Fibroblast of lung (primary cell): Measurements from ENCODE around the gene GGTLC2. TPM values are rescaled to one million over a fixed set of nuclear protein-coding genes. Genes with fewer than 3 reads are reported as not detected.

Source experiments
- DNase-seq, 2 donors: peaks; one replicate each; pipeline versions ENCODE4 v3.0.0 to v3.0.0-alpha.2; 2010; ENCODE audit warnings: low read depth in 2 of 2
- H2AFZ ChIP-seq: 2 replicates; pipeline ENCODE4 v1.5.1; 2012; ENCODE audit warnings: low read length, control low read depth, inconsistent platforms
- H3K27ac ChIP-seq: 2 replicates; pipeline ENCODE4 v1.5.1; 2011; ENCODE audit warnings: low read length, control low read depth; ENCODE audit not compliant: insufficient read depth
- H3K27me3 ChIP-seq: 2 replicates; pipeline ENCODE4 v1.5.1; 2011; ENCODE audit warnings: mild to moderate bottlenecking, low read length; ENCODE audit not compliant: control insufficient read depth, insufficient read depth
- H3K36me3 ChIP-seq: 2 replicates; pipeline ENCODE4 v1.5.1; 2011; ENCODE audit warnings: low read length; ENCODE audit not compliant: control insufficient read depth, insufficient read depth
- H3K4me1 ChIP-seq: 2 replicates; pipeline ENCODE4 v1.5.1; 2011; ENCODE audit warnings: low read length; ENCODE audit not compliant: control insufficient read depth, insufficient read depth; ENCODE audit errors: extremely low read depth
- H3K4me2 ChIP-seq: 2 replicates; pipeline ENCODE4 v1.5.1; 2011; ENCODE audit warnings: low read length, control low read depth; ENCODE audit not compliant: insufficient read depth; ENCODE audit errors: extremely low read depth
- H3K4me3 ChIP-seq, 4 experiments: fragments of 200-600 bp in 1 of 4; sonication (generic) in 1 of 4; replicated peaks in 1 of 4; 2 replicates each; pipeline ENCODE4 v1.5.1; 2011 to 2016; ENCODE audit warnings: low read length in 4 of 4, low read depth in 3 of 4, mild to moderate bottlenecking in 3 of 4, control low read depth in 2 of 4, inconsistent platforms in 1 of 4, mixed read lengths in 1 of 4; ENCODE audit not compliant: insufficient read depth in 1 of 4; ENCODE audit errors: control extremely low read depth in 1 of 4
- H3K79me2 ChIP-seq: 2 replicates; pipeline ENCODE4 v1.5.1; 2012; ENCODE audit warnings: mild to moderate bottlenecking, low read length, inconsistent platforms; ENCODE audit not compliant: control insufficient read depth, insufficient read depth
- H3K9ac ChIP-seq: 2 replicates; pipeline ENCODE4 v1.5.1; 2011; ENCODE audit warnings: mild to moderate bottlenecking, low read length, control low read depth; ENCODE audit not compliant: insufficient read depth
- H3K9me3 ChIP-seq: 2 replicates; pipeline ENCODE4 v1.5.1; 2012; ENCODE audit warnings: low read depth, low read length; ENCODE audit not compliant: control insufficient read depth, insufficient read depth
- H4K20me1 ChIP-seq: 2 replicates; pipeline ENCODE4 v1.5.1; 2011; ENCODE audit warnings: low read length; ENCODE audit not compliant: control insufficient read depth, insufficient read depth; ENCODE audit errors: extremely low read depth
- EZH2 ChIP-seq: IDR thresholded peaks from 2 replicates; pipeline ENCODE4 v1.5.1; 2012; ENCODE audit warnings: low read length, control low read depth, mild to moderate bottlenecking; ENCODE audit errors: missing control alignments
- polyA plus RNA-seq, 2 donors: library from polyadenylated mRNA; depleted of rRNA in 1 of 2; stranded (reverse) in 1 of 2; unstranded in 1 of 2; fragments of >200 nt; gene quantifications; 2 replicates each; pipeline ENCODE4 v1.2.1, GENCODE V29; 2011 to 2012; ENCODE audit warnings: missing spikeins in 1 of 2
- total RNA-seq: library from RNA; depleted of rRNA; stranded (reverse); fragments of >200 nt; gene quantifications from 2 replicates; pipeline ENCODE4 v1.2.1, GENCODE V29; 2014
- TF ChIP-seq, protein P1 (sequence below), 2 donors: IDR thresholded peaks in 1 of 2; conservative IDR thresholded peaks in 1 of 2; 1 replicate in 1 of 2; 2 replicates in 1 of 2; pipeline ENCODE4 v1.5.1; 2011 to 2012; ENCODE audit warnings: low read length in 2 of 2, control low read depth in 1 of 2, inconsistent platforms in 1 of 2, low read depth in 1 of 2, mild to moderate bottlenecking in 1 of 2

The GGTLC2 gene
- total and polyA plus RNA-seq, 2 donors (not counting 1 experiment from before 2014, with no cell fraction given), result not detected

DNA sequence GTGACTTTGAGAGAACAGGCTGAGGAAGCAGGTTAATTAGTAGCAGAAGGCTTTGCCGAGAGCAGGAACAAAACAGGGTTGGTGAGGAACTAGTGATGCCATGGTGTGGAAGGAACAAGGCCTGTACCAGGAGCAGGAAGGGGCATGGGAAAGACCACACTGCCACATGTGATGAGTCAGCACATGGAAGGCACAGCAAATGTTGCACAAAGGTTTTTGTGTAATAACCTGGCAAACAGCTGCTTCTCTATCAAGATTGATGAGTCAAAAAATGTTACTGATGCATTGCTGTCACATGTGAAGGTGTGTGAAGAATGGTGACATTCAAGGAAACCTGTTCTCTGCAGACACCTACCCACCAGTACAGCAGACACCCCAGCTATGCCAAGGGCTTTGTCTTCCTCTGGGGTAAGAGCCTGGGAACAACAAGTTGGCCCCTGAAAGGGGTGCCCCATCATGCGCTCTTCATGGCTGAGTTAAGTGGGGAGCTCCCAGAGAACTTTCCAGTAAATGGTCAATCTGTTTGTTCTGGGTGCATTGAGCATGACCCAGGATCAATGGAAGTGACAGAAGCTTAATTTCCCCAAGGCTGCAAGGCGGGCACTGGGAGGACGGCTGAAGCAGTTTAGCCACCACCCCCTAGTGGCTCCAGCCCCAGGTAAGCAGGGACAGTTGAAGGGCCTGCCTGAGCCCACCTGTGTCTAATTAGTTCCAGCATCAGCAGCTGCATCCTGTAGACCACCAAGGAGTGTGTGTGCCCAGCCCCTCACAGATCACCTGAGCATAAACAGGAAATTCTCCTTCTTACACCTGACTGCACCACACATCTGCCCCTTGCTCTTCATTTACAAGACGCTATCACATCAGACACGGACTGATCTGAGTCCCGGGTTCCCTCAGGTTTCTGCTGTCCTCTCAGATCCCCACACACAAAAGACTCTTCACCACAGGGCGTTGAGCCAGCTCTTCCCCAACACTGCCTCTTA is 47.6 kb downstream of the GGTLC2 start:
- H4K20me1 ChIP-seq, result no peaks in the 10 kb centered on the region
- no peak overlapping the region for H3K9ac ChIP-seq
- H3K4me3 ChIP-seq, result no peak overlapping the region
- H3K9me3 ChIP-seq, result no peaks in the 10 kb centered on the region
- H3K79me2 ChIP-seq, result no peaks in the 10 kb centered on the region
- no peak for TF ChIP-seq EZH2
- TF ChIP-seq, protein P1, sequence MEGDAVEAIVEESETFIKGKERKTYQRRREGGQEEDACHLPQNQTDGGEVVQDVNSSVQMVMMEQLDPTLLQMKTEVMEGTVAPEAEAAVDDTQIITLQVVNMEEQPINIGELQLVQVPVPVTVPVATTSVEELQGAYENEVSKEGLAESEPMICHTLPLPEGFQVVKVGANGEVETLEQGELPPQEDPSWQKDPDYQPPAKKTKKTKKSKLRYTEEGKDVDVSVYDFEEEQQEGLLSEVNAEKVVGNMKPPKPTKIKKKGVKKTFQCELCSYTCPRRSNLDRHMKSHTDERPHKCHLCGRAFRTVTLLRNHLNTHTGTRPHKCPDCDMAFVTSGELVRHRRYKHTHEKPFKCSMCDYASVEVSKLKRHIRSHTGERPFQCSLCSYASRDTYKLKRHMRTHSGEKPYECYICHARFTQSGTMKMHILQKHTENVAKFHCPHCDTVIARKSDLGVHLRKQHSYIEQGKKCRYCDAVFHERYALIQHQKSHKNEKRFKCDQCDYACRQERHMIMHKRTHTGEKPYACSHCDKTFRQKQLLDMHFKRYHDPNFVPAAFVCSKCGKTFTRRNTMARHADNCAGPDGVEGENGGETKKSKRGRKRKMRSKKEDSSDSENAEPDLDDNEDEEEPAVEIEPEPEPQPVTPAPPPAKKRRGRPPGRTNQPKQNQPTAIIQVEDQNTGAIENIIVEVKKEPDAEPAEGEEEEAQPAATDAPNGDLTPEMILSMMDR (conservative IDR thresholded peaks at IDR 0.05 in 1 of 2, IDR thresholded peaks at IDR 0.05 in 1 of 2; ENCODE audit: low read depth in 1 of 2, low read length in 2 of 2), result no peak
- H3K4me1 ChIP-seq, result no peaks in the 10 kb centered on the region
- H2AFZ ChIP-seq, result no peak overlapping the region
- H3K27ac ChIP-seq, result no peak overlapping the region
- no peaks in the 10 kb centered on the region for H3K36me3 ChIP-seq
- no peak overlapping the region for H3K4me2 ChIP-seq
- H3K27me3 ChIP-seq, result no peaks in the 10 kb centered on the region
- peak in 1 of 2 donors; percentile 33 for DNase-seq

DNA sequence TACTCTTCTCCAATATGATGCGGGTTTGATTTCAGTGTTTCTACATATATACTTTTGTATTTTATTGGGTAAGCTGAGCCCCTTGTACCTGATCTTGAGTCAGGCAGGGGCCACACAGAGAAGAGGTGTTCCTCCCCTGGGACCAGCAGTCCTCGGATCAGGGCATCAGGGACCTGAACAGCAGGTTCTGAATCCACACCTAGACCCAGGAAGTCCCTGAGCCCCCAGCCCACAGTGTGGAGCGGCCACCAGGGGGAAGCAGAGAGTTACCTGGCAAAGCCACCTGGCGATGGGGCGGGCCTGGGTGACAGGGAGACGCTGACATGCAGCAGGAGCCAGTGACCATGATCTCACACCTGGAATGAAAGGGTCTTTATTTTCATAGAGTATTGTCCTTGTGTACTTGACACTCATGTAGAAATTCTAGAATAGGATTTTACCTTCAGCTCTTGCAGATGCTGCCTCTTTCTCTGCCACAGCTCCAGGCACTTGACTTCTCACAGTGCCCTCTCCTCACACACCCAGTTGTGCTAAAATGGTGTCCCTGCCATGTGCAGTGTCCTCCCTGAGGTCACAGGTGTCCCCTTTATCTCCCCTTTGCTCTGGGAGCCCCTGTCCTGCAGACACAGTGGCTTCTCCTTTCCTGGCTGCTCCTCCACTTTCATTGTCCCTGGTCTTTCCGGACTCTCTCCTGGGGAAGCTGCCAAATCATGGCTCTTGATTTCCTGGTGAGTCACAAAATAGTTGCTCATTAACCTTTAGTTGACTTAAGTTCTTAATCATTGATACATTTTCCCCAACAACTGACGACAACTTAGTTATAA is 48.5 kb downstream of the GGTLC2 start:
- no peak overlapping the region for H3K9ac ChIP-seq
- H3K79me2 ChIP-seq, result no peaks in the 10 kb centered on the region
- H3K36me3 ChIP-seq, result no peaks in the 10 kb centered on the region
- no peaks in the 10 kb centered on the region for H3K4me1 ChIP-seq
- H4K20me1 ChIP-seq, result no peaks in the 10 kb centered on the region
- DNase-seq, result peak; percentile 25 to 61
- no peak overlapping the region for H3K4me3 ChIP-seq
- H2AFZ ChIP-seq, result no peak overlapping the region
- H3K4me2 ChIP-seq, result no peak overlapping the region
- no peaks in the 10 kb centered on the region for H3K9me3 ChIP-seq
- no peaks in the 10 kb centered on the region for H3K27me3 ChIP-seq
- no peak overlapping the region for H3K27ac ChIP-seq
- TF ChIP-seq, protein P1 (conservative IDR thresholded peaks at IDR 0.05 in 1 of 2, IDR thresholded peaks at IDR 0.05 in 1 of 2; ENCODE audit: low read depth in 1 of 2, low read length in 2 of 2), result peak in 1 of 2 donors; percentile 62
- no peak for TF ChIP-seq EZH2

- Histone ChIP-seq H3K9ac (no peak overlapping the region), H2AFZ (no peak overlapping the region), H3K27ac (no peak overlapping the region), H3K4me1 (no peaks in the 10 kb centered on the region), H3K4me2 (no peak overlapping the region), H3K27me3 (no peaks in the 10 kb centered on the region), H3K79me2 (no peaks in the 10 kb centered on the region), H3K9me3 (no peaks in the 10 kb centered on the region), H3K4me3 (no peak overlapping the region), H3K36me3 (no peaks in the 10 kb centered on the region), H4K20me1 (no peaks in the 10 kb centered on the region)
- no peak for DNase-seq
- TF ChIP-seq, protein P1 (conservative IDR thresholded peaks at IDR 0.05 in 1 of 2, IDR thresholded peaks at IDR 0.05 in 1 of 2; ENCODE audit: low read depth in 1 of 2, low read length in 2 of 2), result no peak
- TF ChIP-seq EZH2, result no peak
These were observed 49.1 kb downstream of the GGTLC2 start for GRCh38 chr22:22693531-22693884.
